ENCODE data around the gene MT1F.

GRCh38 chr16:56610017-56610608 is 47.6 kb upstream of the MT1F start:
- TF ChIP-seq CTCF (IDR thresholded peaks at IDR 0.05), result no peak
- no peak for TF ChIP-seq EZH2 (IDR thresholded peaks at IDR 0.05)

All from neural progenitor cell (in vitro differentiated cells).